IgD-negative memory B cell (primary cell): ENCODE measurements around the gene MYO18A. TPM values are rescaled to one million over a fixed set of nuclear protein-coding genes. Genes with fewer than 3 reads are reported as not detected.

ENCODE experiments used
- H3K27ac Mint-ChIP-seq, 3 donors: one replicate each; pipeline ENCODE4 v1.8.0; 2020 to 2022; ENCODE audit warnings: mild to moderate bottlenecking in 3 of 3, mixed read lengths in 3 of 3, moderate library complexity in 1 of 3
- H3K27me3 Mint-ChIP-seq: one replicate; pipeline ENCODE4 v1.8.0; 2021; ENCODE audit warnings: mixed read lengths
- H3K36me3 Mint-ChIP-seq: one replicate; pipeline ENCODE4 v1.8.0; 2020; ENCODE audit warnings: mild to moderate bottlenecking, mixed read lengths
- H3K4me1 Mint-ChIP-seq, 3 donors: one replicate each; pipeline ENCODE4 v1.8.0; 2020 to 2022; ENCODE audit warnings: mixed read lengths in 3 of 3, mild to moderate bottlenecking in 1 of 3
- H3K4me3 Mint-ChIP-seq, 4 donors: one replicate each; pipeline ENCODE4 v1.8.0; 2020 to 2022; ENCODE audit warnings: mild to moderate bottlenecking in 4 of 4, mixed read lengths in 4 of 4, moderate library complexity in 3 of 4
- H3K9me3 Mint-ChIP-seq, 3 donors: one replicate each; pipeline ENCODE4 v1.8.0; 2020 to 2021; ENCODE audit warnings: mixed read lengths in 3 of 3, mild to moderate bottlenecking in 1 of 3
- polyA plus RNA-seq: library from polyadenylated mRNA; unstranded; fragments of 300-500 nt; fragmentation: Illumina TruSeq; gene quantifications from one replicate; pipeline ENCODE4 v1.2.3, GENCODE V29; 2021

MYO18A gene
- polyA plus RNA-seq, 1 donor from 2014 or later, result 39.6 TPM

GRCh38 chr17:29039764-29040598, 140.2 kb downstream of the MYO18A start:
- Mint-ChIP-seq H3K36me3 (peaks cover 5% of the 10 kb centered on the region), H3K9me3 (peaks cover 0 to 4% (median 0%) of the 10 kb centered on the region in 3 donors), H3K4me3 (no peak overlapping the region), H3K4me1 (peaks cover 13 to 17% (median 15%) of the 10 kb centered on the region in 3 donors), H3K27ac (no peak overlapping the region), H3K27me3 (peaks cover 9% of the 10 kb centered on the region)

GRCh38 chr17:29038085-29038795, 142.0 kb downstream of the MYO18A start:
- peaks cover 5% of the 10 kb centered on the region for H3K36me3 Mint-ChIP-seq
- peaks cover 22% of the 10 kb centered on the region for H3K27me3 Mint-ChIP-seq
- H3K4me1 Mint-ChIP-seq, result peaks cover 6 to 11% (median 8%) of the 10 kb centered on the region in 3 donors
- H3K27ac Mint-ChIP-seq, result no peak overlapping the region
- peaks cover 3 to 16% (median 11%) of the 10 kb centered on the region in 3 donors for H3K9me3 Mint-ChIP-seq
- H3K4me3 Mint-ChIP-seq, result no peak overlapping the region

DNA sequence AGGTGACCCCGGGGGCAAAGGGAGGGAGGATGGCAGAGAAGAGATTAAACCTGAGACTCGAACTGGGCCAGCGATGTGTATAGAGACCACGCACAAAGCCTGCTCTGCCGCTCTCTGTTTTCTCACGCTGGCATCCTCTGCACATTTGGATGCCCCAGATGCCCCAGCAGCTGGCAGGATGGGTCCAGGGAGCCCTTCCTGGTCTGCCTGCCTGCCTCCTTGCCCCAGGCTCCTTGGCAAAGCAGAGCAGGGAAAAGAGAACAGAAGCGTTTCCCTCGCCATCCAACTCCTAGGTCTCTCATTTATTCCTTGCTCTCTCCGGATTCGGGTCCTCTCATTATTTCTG, 142.5 kb downstream of the MYO18A start:
- Mint-ChIP-seq H3K27me3 (peaks cover 25% of the 10 kb centered on the region), H3K36me3 (peaks cover 5% of the 10 kb centered on the region), H3K4me1 (peaks cover 3 to 6% (median 3%) of the 10 kb centered on the region in 3 donors), H3K4me3 (no peak overlapping the region), H3K27ac (no peak overlapping the region), H3K9me3 (peaks cover 3 to 16% (median 11%) of the 10 kb centered on the region in 3 donors)

DNA sequence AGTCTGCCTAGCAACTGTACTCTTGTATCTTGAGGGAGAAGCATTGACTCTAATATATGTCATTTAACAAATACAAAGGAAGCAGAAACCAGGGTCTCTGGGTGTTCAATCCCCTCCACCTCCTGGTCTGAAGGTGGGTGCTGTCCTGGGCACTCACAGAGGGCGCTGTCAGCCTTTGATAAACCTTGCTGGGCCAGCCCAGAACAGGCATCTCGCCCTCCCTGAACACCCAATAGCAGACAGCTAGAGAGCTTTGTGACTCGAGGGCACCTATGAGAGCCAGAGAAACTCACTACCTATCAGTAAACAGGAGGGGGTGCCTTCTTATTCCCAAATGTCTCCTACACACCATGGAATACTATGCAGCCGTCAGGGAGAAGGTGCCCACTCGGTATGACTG, 143.6 kb downstream of the MYO18A start:
- peaks cover 3 to 16% (median 11%) of the 10 kb centered on the region in 3 donors for H3K9me3 Mint-ChIP-seq
- peaks cover 3% of the 10 kb centered on the region for H3K36me3 Mint-ChIP-seq
- no peak overlapping the region for H3K4me3 Mint-ChIP-seq
- H3K27ac Mint-ChIP-seq, result no peak overlapping the region
- H3K27me3 Mint-ChIP-seq, result peaks cover 31% of the 10 kb centered on the region
- no peaks in the 10 kb centered on the region for H3K4me1 Mint-ChIP-seq

DNA sequence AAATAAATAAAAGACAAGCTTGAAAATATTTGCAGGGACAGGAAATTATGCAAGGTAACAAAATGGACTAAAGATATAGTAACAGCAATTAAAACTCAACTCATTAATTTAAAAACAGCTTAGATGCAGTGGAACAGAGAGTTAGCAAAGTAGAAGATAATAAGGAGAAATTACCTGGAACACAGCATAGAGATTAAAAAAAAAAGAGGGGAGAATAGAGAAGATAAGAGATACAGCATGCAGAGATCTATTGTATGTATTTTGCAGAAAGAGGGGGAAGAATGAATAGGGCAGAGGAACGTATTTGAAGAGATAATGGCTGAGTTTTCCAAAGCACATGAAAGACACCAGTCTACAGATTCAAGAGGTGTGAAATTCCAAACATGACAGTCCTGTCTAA, 145.7 kb downstream of the MYO18A start:
- Mint-ChIP-seq H3K4me1 (no peaks in the 10 kb centered on the region), H3K27me3 (peaks cover 46% of the 10 kb centered on the region), H3K4me3 (peak overlapping the region in 1 of 4 donors; percentile 20), H3K36me3 (peaks cover 3% of the 10 kb centered on the region), H3K27ac (no peak overlapping the region), H3K9me3 (peaks cover 3 to 16% (median 11%) of the 10 kb centered on the region in 3 donors)

DNA sequence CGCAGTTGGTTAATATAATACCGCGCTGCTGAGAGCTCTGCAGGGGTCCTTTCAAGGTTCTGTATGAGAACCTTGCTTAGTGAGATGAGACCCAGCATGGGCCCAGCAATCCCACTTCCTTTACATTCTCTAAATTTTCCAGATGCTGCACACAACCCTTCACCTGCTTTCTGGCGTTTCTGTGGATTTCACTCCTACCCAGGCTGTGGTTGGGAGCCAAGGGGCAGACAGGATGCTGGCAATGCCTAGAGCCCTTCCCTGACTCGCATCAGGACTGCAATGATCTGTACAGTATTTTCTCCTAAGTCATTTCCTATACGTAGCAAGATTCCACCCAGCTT, 147.4 kb downstream of the MYO18A start:
- Mint-ChIP-seq H3K9me3 (peaks cover 3 to 16% (median 11%) of the 10 kb centered on the region in 3 donors), H3K4me1 (peaks cover 0 to 1% (median 0%) of the 10 kb centered on the region in 3 donors), H3K27ac (no peak overlapping the region), H3K27me3 (peaks cover 46% of the 10 kb centered on the region), H3K4me3 (no peak overlapping the region), H3K36me3 (peaks cover 5% of the 10 kb centered on the region)

DNA sequence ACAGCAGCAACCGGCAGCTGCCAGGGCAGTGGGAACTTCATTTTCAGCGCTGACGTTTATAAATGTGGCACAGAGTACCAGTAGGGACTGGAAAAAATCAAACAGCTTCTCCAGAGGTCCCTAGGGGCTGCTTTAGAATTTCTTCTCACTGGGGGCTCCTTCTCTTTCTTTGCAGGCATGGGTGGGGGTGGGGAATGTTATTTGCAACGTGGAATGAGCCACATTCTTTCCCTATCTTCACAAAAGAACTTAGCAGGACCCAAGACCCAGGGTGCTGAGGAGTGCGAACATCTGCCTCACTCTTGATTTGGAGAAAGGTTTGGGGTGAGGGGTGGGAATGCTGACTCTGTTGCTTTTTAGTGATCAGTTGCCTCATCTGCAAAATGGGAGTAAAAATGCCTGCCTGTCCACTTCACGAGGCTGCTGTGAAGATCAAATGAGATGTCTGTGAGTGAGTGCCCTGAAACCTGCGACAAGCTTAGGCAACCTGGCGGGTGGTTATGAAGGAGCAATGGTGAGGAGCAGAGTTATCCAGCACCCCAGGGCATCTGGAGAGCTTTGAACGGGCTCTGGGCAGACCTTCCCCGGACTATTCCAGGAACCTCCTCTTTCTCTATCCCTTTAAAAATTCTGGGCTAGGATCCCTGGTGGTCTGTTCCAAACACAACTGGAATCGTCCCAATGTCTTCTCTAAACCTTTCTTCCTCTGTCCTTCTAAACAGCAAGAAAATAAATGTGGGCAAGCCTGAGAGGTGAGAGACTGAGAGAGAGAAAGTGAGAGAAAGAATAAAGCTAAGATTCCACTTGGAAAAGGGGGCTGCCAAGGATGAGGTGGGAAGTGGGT, 148.0 kb downstream of the MYO18A start:
- no peak overlapping the region for H3K4me3 Mint-ChIP-seq
- no peak overlapping the region for H3K27ac Mint-ChIP-seq
- peaks cover 6% of the 10 kb centered on the region for H3K36me3 Mint-ChIP-seq
- peaks cover 48% of the 10 kb centered on the region for H3K27me3 Mint-ChIP-seq
- peaks cover 3 to 16% (median 11%) of the 10 kb centered on the region in 3 donors for H3K9me3 Mint-ChIP-seq
- H3K4me1 Mint-ChIP-seq, result peaks cover 0 to 1% (median 0%) of the 10 kb centered on the region in 3 donors

GRCh38 chr17:29031488-29031887, 148.7 kb downstream of the MYO18A start:
- peaks cover 6% of the 10 kb centered on the region for H3K36me3 Mint-ChIP-seq
- peaks cover 3 to 16% (median 11%) of the 10 kb centered on the region in 3 donors for H3K9me3 Mint-ChIP-seq
- H3K27me3 Mint-ChIP-seq, result peaks cover 49% of the 10 kb centered on the region
- H3K27ac Mint-ChIP-seq, result no peak overlapping the region
- peaks cover 0 to 1% (median 0%) of the 10 kb centered on the region in 3 donors for H3K4me1 Mint-ChIP-seq
- H3K4me3 Mint-ChIP-seq, result peak overlapping the region in 1 of 4 donors; percentile 30

DNA sequence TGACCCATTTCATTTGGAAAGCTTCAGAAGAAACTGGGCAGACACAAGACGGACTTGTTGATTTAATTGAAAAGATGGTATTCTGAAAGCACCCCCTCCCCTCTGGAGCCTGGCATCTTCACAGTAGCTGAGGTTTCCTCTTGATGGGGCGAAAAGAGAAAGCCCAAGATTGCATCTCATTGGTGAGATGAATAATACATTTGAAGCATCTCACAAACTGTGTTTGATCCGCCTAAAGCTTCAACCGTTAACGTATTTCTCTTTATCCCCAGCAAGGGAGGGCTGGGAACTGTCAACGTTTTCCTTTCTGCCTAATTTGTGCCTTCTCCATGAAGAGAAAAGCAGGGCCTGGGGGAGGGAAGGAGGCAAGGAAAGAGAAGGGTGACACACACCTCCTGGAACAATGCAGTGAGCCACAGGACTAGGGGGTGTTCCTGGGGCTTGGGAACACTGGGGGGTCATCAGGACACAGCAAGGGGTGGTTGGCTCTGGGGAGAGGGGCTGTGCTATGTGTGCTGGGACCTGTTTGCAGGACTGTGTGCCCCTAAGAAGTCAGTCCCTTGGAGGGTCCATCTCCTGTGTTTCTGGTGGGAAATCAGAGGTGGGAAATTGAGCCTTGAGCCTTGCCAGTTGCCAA, 155.8 kb downstream of the MYO18A start:
- H3K4me3 Mint-ChIP-seq, result no peak overlapping the region
- H3K9me3 Mint-ChIP-seq, result no peaks in the 10 kb centered on the region
- peaks cover 3% of the 10 kb centered on the region for H3K36me3 Mint-ChIP-seq
- no peak overlapping the region for H3K27ac Mint-ChIP-seq
- H3K27me3 Mint-ChIP-seq, result peaks cover 31% of the 10 kb centered on the region
- peaks cover 1 to 2% (median 2%) of the 10 kb centered on the region in 3 donors for H3K4me1 Mint-ChIP-seq

DNA sequence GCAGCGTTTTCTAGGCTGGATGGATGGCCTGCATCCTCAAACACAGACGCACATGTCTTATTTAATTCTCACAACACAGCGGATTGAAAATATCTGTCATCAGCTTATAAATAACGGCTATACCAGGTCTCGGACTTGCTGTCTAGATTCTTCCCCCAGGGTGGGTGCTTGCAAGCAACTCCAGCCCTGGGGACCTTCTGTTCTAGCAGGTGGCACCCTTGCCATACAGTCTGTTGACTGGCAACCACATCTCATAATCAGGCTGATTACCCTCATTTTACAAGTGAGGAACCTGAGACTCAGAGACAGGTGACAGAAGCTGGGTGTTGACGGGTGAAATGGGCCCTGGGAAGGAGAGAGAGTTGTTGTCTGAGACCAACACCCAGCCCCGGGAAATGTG, 158.1 kb downstream of the MYO18A start:
- Mint-ChIP-seq H3K4me3 (no peak overlapping the region), H3K36me3 (no peaks in the 10 kb centered on the region), H3K9me3 (no peaks in the 10 kb centered on the region), H3K27ac (no peak overlapping the region), H3K27me3 (peaks cover 38% of the 10 kb centered on the region), H3K4me1 (peaks cover 3 to 6% (median 5%) of the 10 kb centered on the region in 3 donors)

DNA sequence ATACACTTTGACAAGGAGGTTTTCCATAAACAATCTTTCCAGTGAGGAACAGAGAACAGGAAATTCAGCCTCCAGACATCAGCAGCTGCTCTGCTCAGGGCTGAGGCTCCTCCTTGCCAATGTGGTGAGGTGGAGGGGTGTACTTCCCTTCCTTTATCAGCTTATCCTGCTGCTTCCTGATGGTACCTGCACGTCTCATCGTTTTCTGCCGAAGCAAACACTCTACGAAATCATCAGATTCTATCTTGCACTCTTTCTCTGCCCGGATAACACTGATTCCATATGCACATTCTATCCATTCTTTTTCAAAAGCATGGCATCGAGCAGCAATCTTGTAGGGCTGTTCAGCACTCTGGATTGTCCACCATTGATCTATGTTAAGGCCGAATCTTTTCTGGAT, 159.0 kb downstream of the MYO18A start:
- H3K27me3 Mint-ChIP-seq, result peaks cover 36% of the 10 kb centered on the region
- peak overlapping the region in 1 of 3 donors; percentile 50 for H3K27ac Mint-ChIP-seq
- peaks cover 3 to 6% (median 5%) of the 10 kb centered on the region in 3 donors for H3K4me1 Mint-ChIP-seq
- H3K4me3 Mint-ChIP-seq, result peak overlapping the region in 1 of 4 donors; percentile 44
- H3K9me3 Mint-ChIP-seq, result no peaks in the 10 kb centered on the region
- H3K36me3 Mint-ChIP-seq, result no peaks in the 10 kb centered on the region

Other genes with a start within 250 kb of the MYO18A start
- 11.6 TPM for gene PHF12, start 228.9 kb downstream of the MYO18A start, polyA plus RNA-seq
- 1.3 TPM for gene SEZ6, start 174.4 kb downstream of the MYO18A start, polyA plus RNA-seq
- 0.15 TPM for gene PIPOX, start 137.3 kb downstream of the MYO18A start, polyA plus RNA-seq
- not detected for gene CRYBA1, start 66.5 kb upstream of the MYO18A start, polyA plus RNA-seq
- gene NUFIP2, start 113.8 kb upstream of the MYO18A start, polyA plus RNA-seq, result 14.4 TPM
- gene TAOK1, start 210.0 kb upstream of the MYO18A start, polyA plus RNA-seq, result 4.0 TPM